Measurements from ENCODE around the gene FJX1.

FJX1 gene

DNA sequence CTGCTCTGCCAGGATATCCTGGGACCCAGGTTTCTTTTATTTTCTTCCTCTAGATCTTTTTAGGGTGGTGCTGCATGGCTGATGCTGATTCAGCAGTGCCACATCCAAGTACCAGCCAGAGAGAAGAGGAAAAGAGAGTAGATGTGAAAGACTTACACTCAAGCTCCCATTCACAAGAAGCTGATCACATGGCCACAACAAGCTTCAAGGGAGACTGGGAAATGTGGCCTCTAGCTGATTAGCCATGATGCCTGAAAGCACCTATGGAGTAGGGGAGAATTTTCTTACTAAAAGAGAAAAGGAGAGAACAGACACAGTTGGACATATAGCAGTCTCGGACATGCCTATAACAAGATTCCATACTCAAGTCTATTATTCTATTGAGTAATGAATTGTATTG lies 34.4 kb upstream of the FJX1 start:
- TF ChIP-seq, protein P1, sequence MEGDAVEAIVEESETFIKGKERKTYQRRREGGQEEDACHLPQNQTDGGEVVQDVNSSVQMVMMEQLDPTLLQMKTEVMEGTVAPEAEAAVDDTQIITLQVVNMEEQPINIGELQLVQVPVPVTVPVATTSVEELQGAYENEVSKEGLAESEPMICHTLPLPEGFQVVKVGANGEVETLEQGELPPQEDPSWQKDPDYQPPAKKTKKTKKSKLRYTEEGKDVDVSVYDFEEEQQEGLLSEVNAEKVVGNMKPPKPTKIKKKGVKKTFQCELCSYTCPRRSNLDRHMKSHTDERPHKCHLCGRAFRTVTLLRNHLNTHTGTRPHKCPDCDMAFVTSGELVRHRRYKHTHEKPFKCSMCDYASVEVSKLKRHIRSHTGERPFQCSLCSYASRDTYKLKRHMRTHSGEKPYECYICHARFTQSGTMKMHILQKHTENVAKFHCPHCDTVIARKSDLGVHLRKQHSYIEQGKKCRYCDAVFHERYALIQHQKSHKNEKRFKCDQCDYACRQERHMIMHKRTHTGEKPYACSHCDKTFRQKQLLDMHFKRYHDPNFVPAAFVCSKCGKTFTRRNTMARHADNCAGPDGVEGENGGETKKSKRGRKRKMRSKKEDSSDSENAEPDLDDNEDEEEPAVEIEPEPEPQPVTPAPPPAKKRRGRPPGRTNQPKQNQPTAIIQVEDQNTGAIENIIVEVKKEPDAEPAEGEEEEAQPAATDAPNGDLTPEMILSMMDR (IDR thresholded peaks at IDR 0.05; ENCODE audit: low read depth, low read length, missing control alignments), result no peak
- no peak overlapping the region for H3K4me3 ChIP-seq (ENCODE audit: low read depth, low read length)
- no peak for DNase-seq (ENCODE audit: low read depth)
- in situ Hi-C loops (cut with HindIII; ENCODE audit: low sequenced_read_pairs), result no loop called here

DNA sequence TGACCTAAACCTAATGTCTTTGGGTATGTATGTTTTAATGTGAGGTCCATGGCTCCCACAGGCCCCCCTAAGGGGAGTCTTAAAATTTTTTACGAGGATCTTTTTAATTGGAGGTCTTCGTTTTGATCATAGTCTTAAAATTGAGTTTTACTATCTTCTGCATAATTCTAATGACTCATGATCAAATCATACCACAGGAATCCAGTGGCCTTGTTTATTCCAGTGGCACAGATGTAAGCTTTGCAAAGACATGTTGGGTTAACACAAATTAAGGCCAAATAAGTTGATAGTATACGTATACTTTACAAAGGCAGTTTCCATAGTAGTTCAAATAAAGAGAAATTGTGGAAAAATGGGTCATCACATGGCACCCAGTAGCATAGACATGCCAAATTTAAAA lies 33.9 kb upstream of the FJX1 start:
- H3K4me3 ChIP-seq (ENCODE audit: low read depth, low read length), result no peak overlapping the region
- in situ Hi-C loops (cut with HindIII; ENCODE audit: low sequenced_read_pairs), result no loop called here
- DNase-seq (ENCODE audit: low read depth), result no peak
- TF ChIP-seq, protein P1 (IDR thresholded peaks at IDR 0.05; ENCODE audit: low read depth, low read length, missing control alignments), result no peak

DNA sequence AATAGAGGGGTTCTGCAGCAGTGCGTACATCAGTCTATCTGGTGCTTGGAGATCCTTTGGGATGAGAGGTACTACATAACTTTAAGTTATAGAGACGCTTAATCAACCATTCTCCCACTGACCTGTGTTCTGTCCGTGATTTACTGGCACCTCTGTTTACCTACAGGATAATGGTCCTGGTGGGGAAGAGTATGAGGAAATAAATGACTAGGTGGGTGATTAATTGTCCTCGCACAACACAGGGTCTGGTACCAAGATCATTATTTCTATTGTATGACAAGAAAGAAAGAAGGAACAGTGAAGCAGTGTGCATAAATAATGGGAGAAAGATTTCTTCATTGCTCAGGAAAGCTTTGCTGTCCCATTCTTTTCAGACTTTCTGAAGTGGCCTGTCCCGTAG lies 32.8 kb upstream of the FJX1 start:
- in situ Hi-C loops (cut with HindIII; ENCODE audit: low sequenced_read_pairs), result no loop called here
- H3K4me3 ChIP-seq (ENCODE audit: low read depth, low read length), result no peak overlapping the region
- TF ChIP-seq, protein P1 (IDR thresholded peaks at IDR 0.05; ENCODE audit: low read depth, low read length, missing control alignments), result no peak
- DNase-seq (ENCODE audit: low read depth), result no peak

DNA sequence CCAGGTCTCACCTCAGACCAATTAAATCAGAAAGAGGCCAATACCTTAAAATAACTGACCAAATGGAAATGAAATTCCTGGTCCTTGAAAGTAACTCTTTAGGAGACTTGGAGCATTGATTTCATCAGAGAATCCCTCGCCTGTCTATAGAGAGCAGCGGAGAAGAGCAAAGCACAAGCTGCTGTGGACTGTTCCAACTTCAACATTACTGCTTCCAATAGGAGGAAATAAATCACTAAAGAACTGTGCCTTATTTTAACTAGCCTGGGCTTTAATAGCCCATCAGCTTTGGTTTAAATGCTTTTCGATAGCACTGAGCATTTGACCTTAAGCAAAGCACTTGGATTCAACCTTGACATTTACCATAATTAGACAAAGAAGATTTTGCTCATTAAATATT lies 32.0 kb upstream of the FJX1 start:
- no peak for DNase-seq (ENCODE audit: low read depth)
- TF ChIP-seq, protein P1 (IDR thresholded peaks at IDR 0.05; ENCODE audit: low read depth, low read length, missing control alignments), result no peak
- in situ Hi-C loops (cut with HindIII; ENCODE audit: low sequenced_read_pairs), result no loop called here

DNA sequence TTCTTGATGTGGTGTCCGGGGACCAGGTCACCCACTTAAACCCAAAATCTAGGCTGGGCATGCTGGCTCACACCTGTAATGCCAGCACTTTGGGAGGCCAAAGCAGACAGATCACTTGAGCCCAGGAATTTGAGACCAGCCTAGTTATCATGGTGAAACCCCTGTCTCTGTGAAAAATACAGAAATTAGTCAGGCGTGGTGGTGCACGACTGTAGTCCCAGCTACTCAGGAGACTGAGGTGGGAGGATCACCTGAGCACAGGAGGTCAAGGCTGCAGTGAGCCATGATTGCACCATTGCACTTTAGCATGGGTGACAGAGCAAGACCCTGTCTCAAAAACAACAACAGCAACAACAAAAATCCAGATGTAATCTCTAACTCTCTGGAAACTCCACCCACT lies 30.3 kb upstream of the FJX1 start:
- in situ Hi-C loops (cut with HindIII; ENCODE audit: low sequenced_read_pairs), result no loop called here
- no peak for DNase-seq (ENCODE audit: low read depth)
- no peak overlapping the region for H3K4me3 ChIP-seq (ENCODE audit: low read depth, low read length)
- TF ChIP-seq, protein P1 (IDR thresholded peaks at IDR 0.05; ENCODE audit: low read depth, low read length, missing control alignments), result no peak

More for the DNA sequence above, 32.0 kb upstream of the FJX1 start:
- H3K4me3 ChIP-seq (ENCODE audit: low read depth, low read length), result no peak overlapping the region

DNA sequence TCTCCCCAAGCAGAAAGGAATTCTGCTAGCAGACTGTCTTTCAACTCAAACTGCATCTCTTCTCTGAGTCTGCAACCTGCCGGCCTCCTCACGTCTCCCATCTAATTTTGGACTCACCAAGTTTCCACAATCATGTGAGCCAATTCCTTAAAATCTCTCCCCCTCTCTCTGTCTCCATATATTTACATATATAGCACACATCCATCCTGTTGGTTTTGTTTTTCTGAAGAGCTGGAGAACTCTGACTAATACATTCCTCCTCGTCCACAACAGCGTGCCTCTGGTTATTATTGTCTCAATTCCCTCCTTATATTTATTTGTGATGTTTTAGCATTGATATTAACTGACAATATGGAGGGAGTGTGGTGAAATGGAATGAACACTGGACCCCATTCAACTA lies 29.6 kb upstream of the FJX1 start:
- in situ Hi-C loops (cut with HindIII; ENCODE audit: low sequenced_read_pairs), result no loop called here
- TF ChIP-seq, protein P1 (IDR thresholded peaks at IDR 0.05; ENCODE audit: low read depth, low read length, missing control alignments), result no peak
- DNase-seq (ENCODE audit: low read depth), result no peak
- H3K4me3 ChIP-seq (ENCODE audit: low read depth, low read length), result no peak overlapping the region

DNA sequence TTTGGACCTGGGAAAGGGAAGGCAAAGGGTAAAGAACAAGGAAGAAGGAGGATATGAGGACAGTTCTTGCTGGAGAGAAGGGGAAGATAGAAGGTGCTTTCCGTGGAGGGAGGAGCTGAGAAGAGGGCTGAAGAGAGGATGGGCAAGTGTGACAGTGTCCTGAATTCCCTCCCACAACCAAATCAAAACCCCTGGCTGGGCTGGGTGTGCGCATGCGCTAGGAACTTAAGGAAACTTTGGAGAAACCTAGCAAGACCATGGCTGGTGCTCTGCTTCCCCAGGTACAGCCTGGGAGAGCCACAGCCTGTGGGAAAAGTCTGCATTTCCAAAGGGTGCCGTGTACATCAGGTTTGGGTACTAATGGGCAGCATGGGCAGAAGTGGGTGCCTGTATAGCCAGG lies 29.0 kb upstream of the FJX1 start:
- no peak for DNase-seq (ENCODE audit: low read depth)
- no peak overlapping the region for H3K4me3 ChIP-seq (ENCODE audit: low read depth, low read length)
- in situ Hi-C loops (cut with HindIII; ENCODE audit: low sequenced_read_pairs), result no loop called here
- TF ChIP-seq, protein P1 (IDR thresholded peaks at IDR 0.05; ENCODE audit: low read depth, low read length, missing control alignments), result no peak
